CD14-positive monocyte (primary cell): ENCODE measurements around the gene ASIC2. TPM values are rescaled to one million over a fixed set of nuclear protein-coding genes. Genes with fewer than 3 reads are reported as not detected.

Experiments
- DNase-seq, 3 donors: peaks; one replicate each; pipeline ENCODE4 v3.0.0-alpha.2; 2011 to 2022
- H2AFZ ChIP-seq: 2 replicates; pipeline ENCODE4 v1.6.0; 2012; ENCODE audit warnings: mild to moderate bottlenecking, low read depth, low read length, inconsistent platforms; ENCODE audit not compliant: insufficient read depth, poor library complexity, severe bottlenecking
- H3K27ac ChIP-seq, 2 donors: 1 replicate in 1 of 2; 2 replicates in 1 of 2; pipeline ENCODE4 v1.5.1; 2012 to 2013; ENCODE audit warnings: low read length in 2 of 2, control low read depth in 1 of 2, inconsistent platforms in 1 of 2, low read depth in 1 of 2, mild to moderate bottlenecking in 1 of 2
- H3K27me3 ChIP-seq, 2 donors: one replicate each; pipeline versions ENCODE4 v1.6.0 to v1.6.1; 2011 to 2013; ENCODE audit warnings: low read length in 2 of 2; ENCODE audit not compliant: control insufficient read depth in 2 of 2, insufficient read depth in 2 of 2
- H3K36me3 ChIP-seq, 2 donors: replicated peaks in 1 of 2; 1 replicate in 1 of 2; 2 replicates in 1 of 2; pipeline versions ENCODE4 v1.5.1 to v1.6.1; 2012 to 2013; ENCODE audit warnings: low read length in 2 of 2, control low read depth in 1 of 2, inconsistent platforms in 1 of 2, mild to moderate bottlenecking in 1 of 2; ENCODE audit not compliant: insufficient read depth in 2 of 2, control insufficient read depth in 1 of 2
- H3K4me1 ChIP-seq, 2 donors: 1 replicate in 1 of 2; 2 replicates in 1 of 2; pipeline versions ENCODE4 v1.5.1 to v1.6.1; 2012 to 2013; ENCODE audit warnings: low read length in 2 of 2, control low read depth in 1 of 2, inconsistent platforms in 1 of 2, mild to moderate bottlenecking in 1 of 2, moderate library complexity in 1 of 2; ENCODE audit not compliant: insufficient read depth in 2 of 2, control insufficient read depth in 1 of 2
- H3K4me2 ChIP-seq: replicated peaks from 2 replicates; pipeline ENCODE3; 2012; ENCODE audit warnings: low read length, moderate library complexity, mild to moderate bottlenecking; ENCODE audit not compliant: poor library complexity, severe bottlenecking; ENCODE audit errors: extremely low read depth
- H3K4me3 ChIP-seq, 3 experiments: fragments of 200-600 bp in 1 of 3; sonication (generic) in 1 of 3; replicated peaks in 1 of 3; 1 replicate in 2 of 3; 2 replicates in 1 of 3; pipeline ENCODE4 v1.5.1; 2011 to 2013; ENCODE audit warnings: low read length in 3 of 3, mild to moderate bottlenecking in 3 of 3, control low read depth in 2 of 3, low read depth in 2 of 3, inconsistent platforms in 1 of 3, moderate library complexity in 1 of 3
- H3K79me2 ChIP-seq: 2 replicates; pipeline ENCODE4 v1.6.0; 2012; ENCODE audit warnings: mild to moderate bottlenecking, control low read depth, inconsistent platforms, low read length, moderate library complexity; ENCODE audit not compliant: insufficient read depth
- H3K9ac ChIP-seq: 2 replicates; pipeline ENCODE4 v1.6.0; 2017; ENCODE audit warnings: low read length, mild to moderate bottlenecking; ENCODE audit not compliant: insufficient read depth, poor library complexity, severe bottlenecking
- H3K9me3 ChIP-seq, 2 donors: replicated peaks in 1 of 2; 1 replicate in 1 of 2; 2 replicates in 1 of 2; pipeline versions ENCODE4 v1.5.1 to v1.6.1; 2012 to 2013; ENCODE audit warnings: low read length in 2 of 2, control low read depth in 1 of 2; ENCODE audit not compliant: control insufficient read depth in 1 of 2, insufficient read depth in 1 of 2
- H4K20me1 ChIP-seq: 2 replicates; pipeline ENCODE4 v1.6.0; 2012; ENCODE audit warnings: mild to moderate bottlenecking, low read length, control low read depth, moderate library complexity; ENCODE audit not compliant: insufficient read depth
- H3K27ac Mint-ChIP-seq, 7 donors: one replicate each; pipeline ENCODE4 v1.8.0; 2020; ENCODE audit warnings: mild to moderate bottlenecking in 7 of 7, mixed read lengths in 7 of 7, moderate library complexity in 6 of 7, inconsistent platforms in 2 of 7
- H3K27me3 Mint-ChIP-seq, 3 donors: one replicate each; pipeline ENCODE4 v1.8.0; 2021 to 2022; ENCODE audit warnings: low read depth in 3 of 3, mild to moderate bottlenecking in 3 of 3, mixed read lengths in 3 of 3, moderate library complexity in 3 of 3, inconsistent platforms in 1 of 3
- H3K36me3 Mint-ChIP-seq, 2 donors: one replicate each; pipeline ENCODE4 v1.8.0; 2020; ENCODE audit warnings: mixed read lengths in 2 of 2, inconsistent platforms in 1 of 2, mild to moderate bottlenecking in 1 of 2
- H3K4me1 Mint-ChIP-seq: one replicate; pipeline ENCODE4 v1.8.0; 2020; ENCODE audit warnings: mild to moderate bottlenecking, mixed read lengths
- H3K4me3 Mint-ChIP-seq, 2 donors: one replicate each; pipeline ENCODE4 v1.8.0; 2020; ENCODE audit warnings: mild to moderate bottlenecking in 2 of 2, mixed read lengths in 2 of 2, moderate library complexity in 1 of 2
- H3K9me3 Mint-ChIP-seq, 7 donors: one replicate each; pipeline ENCODE4 v1.8.0; 2020 to 2022; ENCODE audit warnings: mixed read lengths in 7 of 7, mild to moderate bottlenecking in 6 of 7, moderate library complexity in 6 of 7, inconsistent platforms in 2 of 7
- CTCF ChIP-seq: fragments of 200-600 bp; IDR thresholded peaks from one replicate; pipeline ENCODE4 v1.8.0; 2022; ENCODE audit warnings: antibody characterized with exemption, mild to moderate bottlenecking
- WGBS: methylation state at CpG from one replicate; pipeline ENCODE4 v1.1.5; 2013; ENCODE audit warnings: missing lambda C conversion rate; ENCODE audit not compliant: insufficient coverage; 5-methylcytosine and 5-hydroxymethylcytosine counted together
- intact Hi-C, 2 donors: fragments of 100-400 bp; cut with micrococcal nuclease; formaldehyde crosslinking; loops; one replicate each; pipeline versions ENCODE4 v1.15.0 to v1.15.1; 2023
- polyA plus RNA-seq, 3 donors: library from polyadenylated mRNA; depleted of rRNA in 1 of 3; unstranded in 2 of 3; stranded (reverse) in 1 of 3; fragments of 300-500 nt in 2 of 3; fragments of >200 nt in 1 of 3; fragmentation: Illumina TruSeq in 2 of 3; gene quantifications; 1 replicate in 2 of 3; 2 replicates in 1 of 3; pipeline ENCODE4 v1.2.3, GENCODE V29; 2012 to 2021

Gene ASIC2
- polyA plus RNA-seq, 3 donors = not detected

GRCh38 chr17:32964541-32964940 is 328.6 kb downstream of the ASIC2 start:
- Histone ChIP-seq H3K9ac (no peak overlapping the region), H4K20me1 (no peaks in the 10 kb centered on the region), H3K4me2 (no peak overlapping the region), H3K4me1 (no peaks in the 10 kb centered on the region), H3K4me3 (no peak overlapping the region), H3K27ac (no peak overlapping the region), H2AFZ (no peak overlapping the region), H3K79me2 (no peaks in the 10 kb centered on the region), H3K27me3 (no peaks in the 10 kb centered on the region), H3K36me3 (no peaks in the 10 kb centered on the region), H3K9me3 (no peaks in the 10 kb centered on the region)
- 90% methylated on average over 11 of the region's 11 CpGs for WGBS
- intact Hi-C loops = no loop called here
- Mint-ChIP-seq H3K36me3 (no peaks in the 10 kb centered on the region), H3K9me3 (peaks cover 0 to 10% (median 4%) of the 10 kb centered on the region in 7 donors), H3K27me3 (peaks cover 2 to 11% (median 9%) of the 10 kb centered on the region in 3 donors), H3K4me1 (peaks cover 3% of the 10 kb centered on the region), H3K27ac (no peak overlapping the region), H3K4me3 (no peak overlapping the region)
- TF ChIP-seq CTCF = no peak
- no peak for DNase-seq
